ENCODE data around the gene PDE4D. TPM values are rescaled to one million over a fixed set of nuclear protein-coding genes. Genes with fewer than 3 reads are reported as not detected.
A peak's percentile ranks its signal among the peaks of the same experiment; 100 is the strongest.

The PDE4D gene
- total RNA-seq, 4 donors from 2014 or later = 14.7 to 36.3 (median 24.7) TPM

GRCh38 chr5:59368951-59369350, 524.6 kb downstream of the PDE4D start:
- intact Hi-C loops (cut with DNase I) = no loop called here
- WGBS, 2 donors = 88 to 94% methylated on average over 4 of the region's 4 CpGs
- Histone ChIP-seq H3K4me1 (no peaks in the 10 kb centered on the region), H3K36me3 (no peaks in the 10 kb centered on the region), H3K27me3 (no peaks in the 10 kb centered on the region), H3K9me3 (no peaks in the 10 kb centered on the region), H3K4me3 (replicated peaks in 1 of 3) (no peak overlapping the region), H3K27ac (no peak overlapping the region)
- TF ChIP-seq POLR2A (IDR thresholded peaks at IDR 0.05) (no peak), CTCF (IDR thresholded peaks at IDR 0.05) (no peak)
- no peak for DNase-seq

- Histone ChIP-seq H3K27me3 (no peaks in the 10 kb centered on the region), H3K36me3 (no peaks in the 10 kb centered on the region), H3K9me3 (no peaks in the 10 kb centered on the region), H3K27ac (no peak overlapping the region), H3K4me1 (no peaks in the 10 kb centered on the region), H3K4me3 (replicated peaks in 1 of 3) (no peak overlapping the region)
- intact Hi-C loops (cut with DNase I) = no loop called here
- TF ChIP-seq CTCF (IDR thresholded peaks at IDR 0.05) (peak in 4 of 6 experiments; percentile 52 to 78 (median 63)), POLR2A (IDR thresholded peaks at IDR 0.05) (no peak)
- 11 to 13% methylated on average over 7 of the region's 7 CpGs for WGBS, 2 donors
- DNase-seq = peak; percentile 55 to 66
These were observed 525.6 kb downstream of the PDE4D start for GRCh38 chr5:59367791-59368394.

GRCh38 chr5:59366784-59367183, 526.7 kb downstream of the PDE4D start:
- TF ChIP-seq CTCF (IDR thresholded peaks at IDR 0.05) (no peak), POLR2A (IDR thresholded peaks at IDR 0.05) (no peak)
- H3K4me3 ChIP-seq (replicated peaks in 1 of 3) = no peak overlapping the region
- no peaks in the 10 kb centered on the region for H3K9me3 ChIP-seq
- intact Hi-C loops (cut with DNase I) = no loop called here
- no peaks in the 10 kb centered on the region for H3K36me3 ChIP-seq
- no peak for DNase-seq
- no peaks in the 10 kb centered on the region for H3K4me1 ChIP-seq
- no peaks in the 10 kb centered on the region for H3K27me3 ChIP-seq
- H3K27ac ChIP-seq = no peak overlapping the region
- 36 to 40% methylated on average over 4 of the region's 4 CpGs for WGBS, 2 donors

- TF ChIP-seq POLR2A (IDR thresholded peaks at IDR 0.05) (no peak), CTCF (IDR thresholded peaks at IDR 0.05) (no peak)
- H3K4me3 ChIP-seq (replicated peaks in 1 of 3) = no peak overlapping the region
- H3K4me1 ChIP-seq = peaks cover 7 to 9% of the 10 kb centered on the region in 2 donors
- no peak overlapping the region for H3K27ac ChIP-seq
- H3K9me3 ChIP-seq = no peaks in the 10 kb centered on the region
- 91 to 97% methylated on average over 2 of the region's 2 CpGs for WGBS, 2 donors
- no peak for DNase-seq
- H3K27me3 ChIP-seq = no peaks in the 10 kb centered on the region
- no peaks in the 10 kb centered on the region for H3K36me3 ChIP-seq
- intact Hi-C loops (cut with DNase I) = no loop called here
These were observed 531.1 kb downstream of the PDE4D start for GRCh38 chr5:59362438-59362837.

GRCh38 chr5:59361454-59361853, 532.1 kb downstream of the PDE4D start:
- intact Hi-C loops (cut with DNase I) = no loop called here
- whole genome bisulfite sequencing, 2 donors = 92 to 98% methylated on average over 1 of the region's 1 CpG
- TF ChIP-seq CTCF (IDR thresholded peaks at IDR 0.05) = no peak
- no peak for TF ChIP-seq POLR2A (IDR thresholded peaks at IDR 0.05)
- H3K36me3 ChIP-seq = no peaks in the 10 kb centered on the region
- H3K9me3 ChIP-seq = no peaks in the 10 kb centered on the region
- no peak overlapping the region for H3K27ac ChIP-seq
- H3K27me3 ChIP-seq = no peaks in the 10 kb centered on the region
- no peak for DNase-seq
- no peak overlapping the region for H3K4me3 ChIP-seq (replicated peaks in 1 of 3)
- H3K4me1 ChIP-seq = peaks cover 16 to 19% of the 10 kb centered on the region in 2 donors
